Aorta (tissue), 5 donors: Measurements from ENCODE around the gene RPS6KA5. TPM values are rescaled to one million over a fixed set of nuclear protein-coding genes. Genes with fewer than 3 reads are reported as not detected.

Experiments
- ATAC-seq: fragments of 200-7000 bp; cut with Tn5 transposase; one replicate; pipeline ENCODE4 v1.9.1; 2022; ENCODE audit warnings: moderate library complexity; ENCODE audit not compliant: low FRiP score
- DNase-seq, 2 donors: peaks; one replicate each; pipeline ENCODE4 v3.0.0-alpha.2; 2020
- H3K27ac ChIP-seq, 2 donors: one replicate each; pipeline ENCODE4 v1.5.1; 2013; ENCODE audit warnings: low read length in 2 of 2, mild to moderate bottlenecking in 2 of 2, moderate library complexity in 2 of 2, control low read depth in 1 of 2, inconsistent platforms in 1 of 2, low read depth in 1 of 2
- H3K27me3 ChIP-seq, 2 donors: one replicate each; pipeline ENCODE4 v1.6.1; 2013; ENCODE audit warnings: control low read depth in 1 of 2, low read length in 1 of 2, mild to moderate bottlenecking in 1 of 2, moderate library complexity in 1 of 2; ENCODE audit not compliant: insufficient read depth in 2 of 2, control insufficient read depth in 1 of 2
- H3K36me3 ChIP-seq, 2 donors: one replicate each; pipeline ENCODE4 v1.6.1; 2013; ENCODE audit warnings: control low read depth in 1 of 2, low read length in 1 of 2, mild to moderate bottlenecking in 1 of 2; ENCODE audit not compliant: insufficient read depth in 2 of 2, control insufficient read depth in 1 of 2
- H3K4me1 ChIP-seq, 2 donors: one replicate each; pipeline ENCODE4 v1.6.1; 2013; ENCODE audit warnings: low read length in 2 of 2, control low read depth in 1 of 2, mild to moderate bottlenecking in 1 of 2, moderate library complexity in 1 of 2; ENCODE audit not compliant: insufficient read depth in 2 of 2, control insufficient read depth in 1 of 2
- H3K4me3 ChIP-seq, 2 donors: one replicate each; pipeline ENCODE4 v1.5.1; 2013; ENCODE audit warnings: low read length in 2 of 2, control low read depth in 1 of 2, mild to moderate bottlenecking in 1 of 2
- H3K9me3 ChIP-seq: one replicate; pipeline ENCODE4 v1.6.1; 2013; ENCODE audit warnings: mild to moderate bottlenecking, low read length; ENCODE audit not compliant: control insufficient read depth
- WGBS, 2 donors: extraction: QIAGEN DNeasy Blood & Tissue Kit; methylation state at CpG; one replicate each; pipeline ENCODE4 v1.1.7; 2013; 5-methylcytosine and 5-hydroxymethylcytosine counted together
- intact Hi-C, 2 donors: fragments of 100-400 bp; cut with DNase I; formaldehyde crosslinking; loops; one replicate each; pipeline versions ENCODE4 v1.14.2 to v1.15.0; 2022
- polyA plus RNA-seq, 2 donors: library from polyadenylated mRNA; stranded (reverse); fragments of 200-250 nt; gene quantifications; one replicate each; pipeline ENCODE4 v1.2.3, GENCODE V29; 2013
- total RNA-seq, 2 donors: library from RNA; stranded (reverse); fragmentation: NEBNext Ultra II Directional; extraction: Animal tissue kit (Norgen Biotek cat#: 25700); gene quantifications; one replicate each; pipeline ENCODE4 v1.2.1, GENCODE V29; 2021
- donor health status: healthy with polysubstance abuse.
- donor health status: Bipolar disorder and iron deficiency.
- donor health status: DM: no; HTN: no; CAD: no.
- donor health status: DM: no; HTN: no; CAD: no.
- donor health status: DM: yes; HTN: yes; CAD: no.

Gene RPS6KA5
- total and polyA plus RNA-seq, 4 donors: 1.4 to 10.0 (median 3.0) TPM

DNA sequence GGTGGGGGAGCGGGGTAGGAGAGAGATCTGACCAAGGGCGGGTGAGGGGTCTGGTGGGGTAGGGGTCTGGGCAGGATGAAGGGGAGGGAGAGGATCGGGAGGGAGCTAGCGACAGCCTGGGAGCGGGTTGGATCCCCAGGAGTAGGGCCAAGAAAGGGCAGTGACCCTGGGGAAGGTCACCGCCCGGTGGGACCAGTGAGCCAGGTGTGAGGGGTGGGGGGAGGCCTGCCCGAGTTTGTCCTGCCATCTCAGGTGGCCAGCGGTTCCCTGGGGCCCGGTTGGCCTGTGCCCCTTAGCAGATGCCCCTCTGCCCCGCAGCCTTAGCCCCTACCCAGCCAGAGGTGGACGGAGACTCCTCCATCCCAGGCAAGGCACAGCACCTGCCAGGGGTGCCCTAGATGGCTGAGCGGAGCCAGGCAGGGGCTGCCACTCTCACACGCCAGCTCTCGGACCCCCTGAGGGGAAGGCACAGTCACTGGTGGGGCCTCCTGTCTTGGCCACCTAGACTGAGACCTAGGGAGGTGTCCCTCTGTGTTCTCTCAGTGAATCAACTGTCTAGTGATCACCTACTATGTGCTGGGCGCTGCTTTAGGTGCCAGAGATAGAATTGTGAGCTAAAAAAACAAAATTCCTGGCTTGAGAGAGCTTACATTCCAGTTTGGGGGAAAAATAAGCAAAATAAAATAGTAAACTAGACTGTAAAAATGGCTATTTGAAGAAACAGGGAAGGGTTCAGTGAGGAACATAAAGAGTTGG lies 243.6 kb downstream of the RPS6KA5 start:
- Histone ChIP-seq H3K27me3 (no peaks in the 10 kb centered on the region), H3K27ac (no peak overlapping the region), H3K36me3 (no peaks in the 10 kb centered on the region), H3K9me3 (no peaks in the 10 kb centered on the region), H3K4me1 (no peaks in the 10 kb centered on the region), H3K4me3 (no peak overlapping the region)
- DNase-seq (no peak), ATAC-seq (peak; percentile 31)
- intact Hi-C loops: loop anchor here in 1 of 2 donors (5.0 kb wide), 1 partner anchor 60 kb away; no protein-coding TSS in a partner anchor
- 38 to 39% methylated on average over 13 to 16 of the region's 16 CpGs for WGBS, 2 donors

GRCh38 chr14:90815822-90816662 lies 244.4 kb downstream of the RPS6KA5 start, which contains the start of gene TTC7B:
Gene TTC7B, minus strand, starts transcription at chr14:90816430. Its CDS starts 135 bp downstream, at chr14:90816295.
- Histone ChIP-seq H3K27me3 (no peaks in the 10 kb centered on the region), H3K9me3 (no peaks in the 10 kb centered on the region), H3K4me3 (peak within 1 kb of the TSS; percentile 91 to 97), H3K4me1 (no peaks in the 10 kb centered on the region), H3K27ac (no peak within 1 kb of the TSS), H3K36me3 (no peaks in the 10 kb centered on the region)
- intact Hi-C loops: loop anchor here in 1 of 2 donors (5.0 kb wide), 1 partner anchor 59 kb away; no protein-coding TSS in a partner anchor
- DNase-seq (peak in 1 of 2 donors; percentile 86), ATAC-seq (peak; percentile 82)
- WGBS, 2 donors: 1% methylated on average over 30 to 111 of the region's 111 CpGs

DNA sequence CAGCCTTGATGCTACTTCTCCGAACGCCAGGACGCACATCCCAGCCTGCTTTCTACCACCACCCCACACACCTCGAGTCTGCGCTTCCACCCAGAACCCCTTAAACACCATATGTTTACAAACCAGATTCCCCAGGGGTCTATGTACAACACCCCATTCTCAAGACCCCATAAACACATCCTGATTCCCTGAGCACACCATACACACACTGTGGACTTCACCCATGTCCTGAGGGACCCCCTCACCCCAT lies 244.9 kb downstream of the RPS6KA5 start:
- no peaks in the 10 kb centered on the region for H3K9me3 ChIP-seq
- 8 to 9% methylated on average over 5 of the region's 5 CpGs for WGBS, 2 donors
- H3K4me1 ChIP-seq: no peaks in the 10 kb centered on the region
- no peak overlapping the region for H3K27ac ChIP-seq
- peak overlapping the region; percentile 91 to 97 for H3K4me3 ChIP-seq
- intact Hi-C loops: loop anchor here in 1 of 2 donors (5.0 kb wide), 1 partner anchor 58 kb away; no protein-coding TSS in a partner anchor
- ATAC-seq: no peak
- H3K27me3 ChIP-seq: no peaks in the 10 kb centered on the region
- no peak for DNase-seq
- no peaks in the 10 kb centered on the region for H3K36me3 ChIP-seq

- 37 to 38% methylated on average over 13 of the region's 13 CpGs for WGBS, 2 donors
- Histone ChIP-seq H3K27ac (no peak overlapping the region), H3K9me3 (no peaks in the 10 kb centered on the region), H3K36me3 (no peaks in the 10 kb centered on the region), H3K4me1 (no peaks in the 10 kb centered on the region), H3K4me3 (peak overlapping the region; percentile 91 to 97), H3K27me3 (no peaks in the 10 kb centered on the region)
- no peak for DNase-seq
- intact Hi-C loops: loop anchor here in 1 of 2 donors (5.0 kb wide), 1 partner anchor 58 kb away; no protein-coding TSS in a partner anchor
- no peak for ATAC-seq
Observed at GRCh38 chr14:90814806-90815571, 245.5 kb downstream of the RPS6KA5 start.

DNA sequence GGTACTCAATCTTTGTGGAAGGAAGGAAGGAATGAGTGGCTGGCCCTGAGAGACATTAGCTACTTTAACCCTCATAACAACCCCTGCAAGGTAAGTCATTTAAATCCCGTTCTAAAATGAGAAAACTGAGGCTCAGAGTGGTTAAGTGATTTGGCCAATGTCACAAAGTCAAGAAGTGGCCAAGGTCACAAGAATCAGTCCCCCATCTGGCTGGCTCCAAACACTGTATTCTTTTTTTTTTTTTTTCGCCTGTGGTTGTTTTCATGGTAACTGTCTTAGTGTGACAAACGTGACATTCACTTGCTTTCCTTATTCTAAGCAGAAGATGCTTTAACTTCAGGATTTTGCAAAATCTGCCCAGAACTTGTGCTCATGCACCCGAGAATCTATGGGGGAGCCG lies 247.0 kb downstream of the RPS6KA5 start:
- no peak overlapping the region for H3K27ac ChIP-seq
- intact Hi-C loops: no loop called here
- H3K4me1 ChIP-seq: no peaks in the 10 kb centered on the region
- ATAC-seq (no peak), DNase-seq (no peak)
- H3K9me3 ChIP-seq: no peaks in the 10 kb centered on the region
- no peaks in the 10 kb centered on the region for H3K36me3 ChIP-seq
- no peaks in the 10 kb centered on the region for H3K27me3 ChIP-seq
- H3K4me3 ChIP-seq: no peak overlapping the region
- 85% methylated on average over 5 of the region's 5 CpGs for WGBS, 2 donors

- no peaks in the 10 kb centered on the region for H3K27me3 ChIP-seq
Observed at GRCh38 chr14:90812109-90812508, 248.3 kb downstream of the RPS6KA5 start.

DNA sequence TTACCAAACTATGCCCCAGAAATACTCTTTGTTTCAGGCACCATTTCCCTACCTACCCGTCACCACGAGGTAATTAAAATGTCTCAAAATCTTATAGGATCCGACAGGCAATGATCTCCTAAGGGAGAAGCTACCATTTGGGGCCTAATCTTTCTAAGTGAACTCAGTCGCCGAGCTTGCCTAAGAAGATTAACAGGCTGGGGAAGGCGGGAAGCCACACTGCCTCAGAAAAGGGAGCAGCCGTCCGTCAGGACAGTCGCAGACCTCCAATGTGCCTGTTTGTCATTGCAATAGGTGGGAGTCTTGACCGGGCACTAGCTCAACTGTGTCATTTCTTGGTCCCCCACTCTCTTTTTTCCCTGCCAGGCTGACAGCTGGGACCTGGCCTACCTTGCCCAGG lies 248.8 kb downstream of the RPS6KA5 start:
- H3K4me3 ChIP-seq: no peak overlapping the region
- H3K27ac ChIP-seq: no peak overlapping the region
- H3K36me3 ChIP-seq: no peaks in the 10 kb centered on the region
- H3K9me3 ChIP-seq: no peaks in the 10 kb centered on the region
- intact Hi-C loops: no loop called here
- H3K4me1 ChIP-seq: no peaks in the 10 kb centered on the region
- H3K27me3 ChIP-seq: no peaks in the 10 kb centered on the region
- no peak for DNase-seq
- ATAC-seq: no peak
- WGBS, 2 donors: 93 to 94% methylated on average over 10 of the region's 10 CpGs

More at GRCh38 chr14:90812109-90812508, 248.3 kb downstream of the RPS6KA5 start:
- DNase-seq: no peak
- Histone ChIP-seq H3K4me1 (no peaks in the 10 kb centered on the region), H3K27ac (no peak overlapping the region), H3K36me3 (no peaks in the 10 kb centered on the region), H3K4me3 (no peak overlapping the region), H3K9me3 (no peaks in the 10 kb centered on the region)
- no peak for ATAC-seq
- 96 to 97% methylated on average over 5 of the region's 5 CpGs for WGBS, 2 donors
- intact Hi-C loops: no loop called here

GRCh38 chr14:90810806-90811205 lies 249.6 kb downstream of the RPS6KA5 start:
- Histone ChIP-seq H3K27ac (no peak overlapping the region), H3K27me3 (no peaks in the 10 kb centered on the region), H3K9me3 (no peaks in the 10 kb centered on the region), H3K4me3 (no peak overlapping the region), H3K4me1 (no peaks in the 10 kb centered on the region), H3K36me3 (no peaks in the 10 kb centered on the region)
- 86 to 89% methylated on average over 5 of the region's 5 CpGs for WGBS, 2 donors
- intact Hi-C loops: no loop called here
- ATAC-seq: no peak
- DNase-seq: no peak
